Skeletal muscle tissue (tissue), 4 donors: Measurements from ENCODE around the gene TRPC3. TPM values are rescaled to one million over a fixed set of nuclear protein-coding genes. Genes with fewer than 3 reads are reported as not detected.

Source experiments
- H3K27ac ChIP-seq: one replicate; pipeline ENCODE4 v1.7.0; 2013; ENCODE audit warnings: mild to moderate bottlenecking, low read depth, low read length, inconsistent platforms
- H3K27me3 ChIP-seq, 3 donors: one replicate each; pipeline ENCODE4 v1.7.0; 2013; ENCODE audit warnings: low read length in 3 of 3; ENCODE audit not compliant: control insufficient read depth in 3 of 3, insufficient read depth in 3 of 3
- H3K36me3 ChIP-seq, 3 donors: one replicate each; pipeline ENCODE4 v1.7.0; 2013; ENCODE audit warnings: low read length in 3 of 3; ENCODE audit not compliant: control insufficient read depth in 3 of 3, insufficient read depth in 3 of 3
- H3K4me1 ChIP-seq, 3 donors: one replicate each; pipeline ENCODE4 v1.7.0; 2013; ENCODE audit warnings: low read length in 3 of 3, mild to moderate bottlenecking in 3 of 3; ENCODE audit not compliant: control insufficient read depth in 3 of 3, insufficient read depth in 3 of 3
- H3K4me3 ChIP-seq, 3 donors: one replicate each; pipeline ENCODE4 v1.7.0; 2013; ENCODE audit warnings: low read length in 3 of 3
- H3K9ac ChIP-seq, 3 donors: one replicate each; pipeline ENCODE4 v1.7.0; 2013; ENCODE audit warnings: low read length in 3 of 3, mild to moderate bottlenecking in 3 of 3, moderate library complexity in 2 of 3, low read depth in 1 of 3
- H3K9me3 ChIP-seq, 3 donors: one replicate each; pipeline ENCODE4 v1.7.0; 2013; ENCODE audit warnings: low read length in 3 of 3; ENCODE audit not compliant: control insufficient read depth in 3 of 3
- total RNA-seq: library from RNA; depleted of rRNA; stranded (reverse); fragments of >200 nt; gene quantifications from one replicate; pipeline ENCODE4 v1.2.3, GENCODE V29; 2014
- donor health status: Osteomylitis.

TRPC3 gene
- total RNA-seq, 1 donor from 2014 or later = 0.52 TPM

GRCh38 chr4:121950680-121951520, 960 bp downstream of the TRPC3 start:
- Histone ChIP-seq H3K27me3 (peaks cover 22 to 29% (median 22%) of the 10 kb centered on the region in 3 donors), H3K9me3 (no peaks in the 10 kb centered on the region), H3K27ac (no peak overlapping the region), H3K9ac (peak overlapping the region in 2 of 3 donors; percentile 27 to 63), H3K4me3 (peak overlapping the region; percentile 51 to 72 (median 68)), H3K4me1 (peaks cover 7 to 12% (median 11%) of the 10 kb centered on the region in 3 donors), H3K36me3 (no peaks in the 10 kb centered on the region)

- peak overlapping the region; percentile 51 to 72 (median 68) for H3K4me3 ChIP-seq
- H3K9ac ChIP-seq = peak overlapping the region in 2 of 3 donors; percentile 27 to 63
- H3K27ac ChIP-seq = no peak overlapping the region
- peaks cover 22 to 29% (median 26%) of the 10 kb centered on the region in 3 donors for H3K27me3 ChIP-seq
- no peaks in the 10 kb centered on the region for H3K9me3 ChIP-seq
- no peaks in the 10 kb centered on the region for H3K36me3 ChIP-seq
- peaks cover 7 to 12% (median 11%) of the 10 kb centered on the region in 3 donors for H3K4me1 ChIP-seq
These were observed 1.6 kb downstream of the TRPC3 start for GRCh38 chr4:121950212-121950679.

GRCh38 chr4:121946644-121947043, 5.2 kb downstream of the TRPC3 start:
- no peak overlapping the region for H3K27ac ChIP-seq
- H3K4me1 ChIP-seq = peaks cover 7 to 11% (median 9%) of the 10 kb centered on the region in 3 donors
- no peaks in the 10 kb centered on the region for H3K36me3 ChIP-seq
- no peak overlapping the region for H3K4me3 ChIP-seq
- H3K9ac ChIP-seq = no peak overlapping the region
- H3K9me3 ChIP-seq = no peaks in the 10 kb centered on the region
- peaks cover 10 to 18% (median 15%) of the 10 kb centered on the region in 3 donors for H3K27me3 ChIP-seq

GRCh38 chr4:121943941-121944340, 7.9 kb downstream of the TRPC3 start:
- Histone ChIP-seq H3K27me3 (peaks cover 0 to 10% (median 4%) of the 10 kb centered on the region in 3 donors), H3K36me3 (no peaks in the 10 kb centered on the region), H3K4me1 (no peaks in the 10 kb centered on the region), H3K9me3 (no peaks in the 10 kb centered on the region), H3K9ac (no peak overlapping the region), H3K27ac (no peak overlapping the region), H3K4me3 (no peak overlapping the region)

GRCh38 chr4:121939690-121940089, 12.2 kb downstream of the TRPC3 start:
- H3K36me3 ChIP-seq = no peaks in the 10 kb centered on the region
- H3K4me3 ChIP-seq = no peak overlapping the region
- no peak overlapping the region for H3K27ac ChIP-seq
- H3K27me3 ChIP-seq = peaks cover 0 to 10% (median 0%) of the 10 kb centered on the region in 3 donors
- H3K9me3 ChIP-seq = no peaks in the 10 kb centered on the region
- no peak overlapping the region for H3K9ac ChIP-seq
- no peaks in the 10 kb centered on the region for H3K4me1 ChIP-seq

- Histone ChIP-seq H3K9me3 (no peaks in the 10 kb centered on the region), H3K36me3 (no peaks in the 10 kb centered on the region), H3K9ac (no peak overlapping the region), H3K4me1 (no peaks in the 10 kb centered on the region), H3K27me3 (peaks cover 0 to 10% (median 0%) of the 10 kb centered on the region in 3 donors), H3K27ac (no peak overlapping the region), H3K4me3 (no peak overlapping the region)
These were observed 13.4 kb downstream of the TRPC3 start for GRCh38 chr4:121938282-121939092.

GRCh38 chr4:121936101-121936500, 15.8 kb downstream of the TRPC3 start:
- no peaks in the 10 kb centered on the region for H3K4me1 ChIP-seq
- peaks cover 0 to 15% (median 13%) of the 10 kb centered on the region in 3 donors for H3K27me3 ChIP-seq

GRCh38 chr4:121934635-121935034, 17.2 kb downstream of the TRPC3 start:
- Histone ChIP-seq H3K27me3 (peaks cover 0 to 13% (median 12%) of the 10 kb centered on the region in 3 donors), H3K4me3 (no peak overlapping the region), H3K9me3 (no peaks in the 10 kb centered on the region), H3K9ac (no peak overlapping the region), H3K36me3 (no peaks in the 10 kb centered on the region), H3K27ac (no peak overlapping the region), H3K4me1 (no peaks in the 10 kb centered on the region)

More at GRCh38 chr4:121936101-121936500, 15.8 kb downstream of the TRPC3 start:
- H3K36me3 ChIP-seq = no peaks in the 10 kb centered on the region
- H3K9me3 ChIP-seq = no peaks in the 10 kb centered on the region
- no peak overlapping the region for H3K9ac ChIP-seq
- no peak overlapping the region for H3K4me3 ChIP-seq
- no peak overlapping the region for H3K27ac ChIP-seq

GRCh38 chr4:121932212-121932974, 19.5 kb downstream of the TRPC3 start:
- H3K9ac ChIP-seq = no peak overlapping the region
- no peaks in the 10 kb centered on the region for H3K4me1 ChIP-seq
- no peak overlapping the region for H3K27ac ChIP-seq
- H3K4me3 ChIP-seq = no peak overlapping the region
- H3K36me3 ChIP-seq = no peaks in the 10 kb centered on the region
- peaks cover 0 to 13% (median 9%) of the 10 kb centered on the region in 3 donors for H3K27me3 ChIP-seq
- no peaks in the 10 kb centered on the region for H3K9me3 ChIP-seq
